GM18511 (cell line): ENCODE results near the gene SLC30A7.
"Not testable (repeated sequence)": the region's sequence is repeated elsewhere in the genome, so short reads cannot be mapped to it uniquely, and the experiment has no call there.

ENCODE experiments used
- ATAC-seq: cut with Tn5 transposase; IDR thresholded peaks from one replicate; pipeline ENCODE4 v1.9.1; 2021; ENCODE audit warnings: mild to moderate bottlenecking, moderate library complexity; ENCODE audit not compliant: unreplicated experiment

Gene SLC30A7

DNA sequence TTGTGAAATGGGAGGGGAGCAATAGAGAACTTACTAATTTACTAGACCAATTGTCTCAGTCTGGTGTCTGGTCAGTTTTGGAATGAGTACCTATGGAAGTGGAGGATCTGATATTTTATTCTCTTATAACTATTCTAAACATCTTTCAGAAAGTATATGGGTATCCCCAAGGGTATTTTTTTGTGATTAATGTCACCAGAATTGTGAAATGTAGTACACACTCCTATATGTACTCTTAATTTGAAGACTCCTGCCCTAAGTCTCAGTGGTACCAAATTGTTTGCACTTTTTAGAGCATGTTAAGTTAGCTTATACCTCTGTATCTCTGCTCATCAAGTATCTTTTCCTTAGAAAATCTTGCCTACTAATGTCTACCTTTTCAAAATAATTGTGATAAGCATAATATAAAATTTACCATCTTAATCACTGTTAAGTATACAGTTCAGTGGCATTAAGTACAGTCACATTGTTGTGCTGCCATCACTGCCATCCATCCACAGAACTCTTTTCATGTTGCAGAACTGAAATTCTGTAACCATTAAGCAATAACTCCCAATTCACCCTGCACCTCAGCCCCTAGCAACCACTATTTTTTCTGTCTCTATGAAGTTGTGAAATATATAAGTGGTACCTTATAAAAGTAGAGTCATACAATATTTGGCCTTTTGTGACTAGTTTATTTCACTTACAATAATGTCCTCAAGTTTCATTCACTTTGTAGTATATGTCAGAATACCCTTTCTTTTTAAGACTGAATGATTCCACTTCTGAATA, 40.5 kb downstream of the SLC30A7 start:
- no peak for ATAC-seq

DNA sequence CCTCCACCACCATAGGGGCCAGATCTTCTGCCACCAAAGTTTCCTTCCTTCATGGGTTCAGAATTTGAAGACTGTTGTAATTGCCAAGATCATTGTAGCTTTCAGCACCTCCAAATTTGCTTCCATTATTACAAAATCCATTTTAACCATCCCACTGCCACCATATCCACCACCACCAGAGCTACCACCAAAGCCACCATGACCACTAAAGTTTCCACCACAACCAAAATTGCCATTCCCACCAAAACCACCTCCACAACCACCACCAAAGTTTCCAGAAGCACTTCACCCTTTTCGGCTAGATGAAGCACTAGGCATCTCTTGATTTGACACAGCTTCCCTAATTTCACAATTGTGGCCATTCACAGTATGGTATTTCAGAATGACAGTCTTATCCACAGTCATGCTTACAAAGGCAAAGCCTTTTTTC, 45.2 kb downstream of the SLC30A7 start:
- no peak for ATAC-seq

DNA sequence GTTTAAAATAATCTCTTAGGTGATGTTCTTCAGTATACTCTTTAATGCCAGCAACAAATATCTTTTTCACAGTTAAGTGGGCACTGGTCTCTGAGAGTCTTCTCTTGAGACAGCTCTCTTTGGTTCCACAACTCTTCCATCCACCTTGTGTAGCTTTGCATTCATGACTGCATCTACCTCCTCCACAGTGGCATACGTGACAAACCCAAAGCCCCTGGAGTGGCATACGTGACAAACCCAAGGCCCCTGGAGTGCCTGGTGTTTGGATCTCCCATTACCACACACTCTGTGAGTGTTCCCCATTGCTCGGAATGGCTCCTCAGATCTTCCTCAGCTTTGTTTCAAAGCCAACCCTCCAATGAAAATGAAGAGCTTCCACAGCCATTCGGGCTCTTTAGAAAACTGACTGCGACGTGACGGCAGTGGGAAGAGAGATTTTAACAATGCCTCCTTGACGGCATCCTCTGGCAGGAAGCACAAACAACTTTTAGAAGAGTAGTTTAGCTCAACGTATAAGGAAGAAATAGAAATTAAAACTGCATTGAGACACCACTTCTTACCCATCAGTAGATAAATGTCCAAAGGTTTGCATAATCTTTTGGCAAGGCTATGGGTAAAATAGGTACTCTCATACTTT, 45.8 kb downstream of the SLC30A7 start:
- ATAC-seq = no peak

DNA sequence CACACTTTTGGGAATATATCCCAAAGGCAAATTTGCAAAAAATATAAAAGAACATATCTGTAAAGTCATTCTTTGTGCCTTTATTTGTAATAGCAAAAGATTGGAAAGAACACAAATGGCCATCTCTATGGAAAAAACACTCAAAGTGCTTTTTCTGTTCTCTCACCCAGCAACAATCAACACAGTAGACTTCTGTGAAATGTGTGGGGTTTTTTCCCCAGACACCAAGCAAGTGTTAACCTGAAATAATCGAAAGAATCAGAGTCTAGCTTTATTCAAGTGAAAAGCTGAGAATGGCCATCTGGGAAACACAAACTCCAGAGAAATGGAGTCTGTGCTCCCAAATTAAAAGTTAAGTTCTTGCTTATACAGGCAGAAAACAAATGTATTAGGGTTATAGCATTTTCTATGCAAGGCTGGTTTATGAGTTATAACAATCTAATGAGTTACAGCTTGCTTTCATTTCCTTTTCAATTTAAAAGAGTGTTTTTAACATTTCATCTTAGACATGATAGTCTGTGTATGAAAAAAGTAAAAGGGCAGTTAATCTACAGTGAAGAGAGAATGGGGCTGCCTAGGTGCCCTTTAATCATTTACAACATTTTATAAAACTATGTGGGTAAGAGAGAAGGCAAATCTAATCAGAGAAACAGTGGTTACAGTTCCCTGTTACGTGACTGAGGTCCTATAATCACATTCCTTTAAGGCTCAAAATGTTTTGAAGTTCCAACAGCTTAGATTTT, 46.6 kb downstream of the SLC30A7 start:
- no peak for ATAC-seq

DNA sequence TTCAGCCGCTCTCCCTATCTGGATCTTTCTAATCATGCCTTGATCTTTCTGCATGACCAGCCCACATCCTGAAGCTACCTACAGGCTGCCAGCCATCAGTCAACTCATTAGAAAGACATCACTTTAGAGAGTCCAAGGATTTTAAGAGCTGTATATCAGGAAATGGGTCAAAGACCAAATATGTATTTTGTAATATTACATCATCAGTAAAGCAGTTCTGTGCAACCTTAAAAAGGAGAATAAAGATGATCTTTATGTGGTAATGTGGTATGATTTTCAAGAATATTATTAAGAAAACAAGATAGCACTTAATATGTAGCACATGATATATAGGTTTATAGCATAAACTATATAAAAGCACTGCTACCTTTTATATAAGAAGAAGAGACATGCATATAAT, 47.6 kb downstream of the SLC30A7 start:
- no peak for ATAC-seq

DNA sequence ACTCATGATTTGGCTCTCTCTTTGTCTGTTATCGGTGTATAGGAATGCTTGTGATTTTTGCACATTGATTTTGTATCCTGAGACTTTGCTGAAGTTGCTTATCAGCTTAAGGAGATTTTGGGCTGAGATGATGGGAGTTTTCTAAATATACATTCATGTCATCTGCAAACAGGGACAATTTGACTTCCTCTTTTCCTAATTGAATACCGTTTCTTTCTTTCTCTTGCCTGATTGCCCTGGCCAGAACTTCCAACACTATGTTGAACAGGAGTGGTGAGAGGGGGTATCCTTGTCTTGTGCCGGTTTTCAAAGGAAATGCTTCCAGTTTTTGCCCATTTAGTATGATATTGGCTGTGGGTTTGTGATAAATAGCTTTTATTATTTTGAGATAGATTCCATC, 50.2 kb downstream of the SLC30A7 start:
- not testable (repeated sequence) for ATAC-seq

GRCh38 chr1:100947816-100948215, 51.9 kb downstream of the SLC30A7 start:
- ATAC-seq = not testable (repeated sequence)

DNA sequence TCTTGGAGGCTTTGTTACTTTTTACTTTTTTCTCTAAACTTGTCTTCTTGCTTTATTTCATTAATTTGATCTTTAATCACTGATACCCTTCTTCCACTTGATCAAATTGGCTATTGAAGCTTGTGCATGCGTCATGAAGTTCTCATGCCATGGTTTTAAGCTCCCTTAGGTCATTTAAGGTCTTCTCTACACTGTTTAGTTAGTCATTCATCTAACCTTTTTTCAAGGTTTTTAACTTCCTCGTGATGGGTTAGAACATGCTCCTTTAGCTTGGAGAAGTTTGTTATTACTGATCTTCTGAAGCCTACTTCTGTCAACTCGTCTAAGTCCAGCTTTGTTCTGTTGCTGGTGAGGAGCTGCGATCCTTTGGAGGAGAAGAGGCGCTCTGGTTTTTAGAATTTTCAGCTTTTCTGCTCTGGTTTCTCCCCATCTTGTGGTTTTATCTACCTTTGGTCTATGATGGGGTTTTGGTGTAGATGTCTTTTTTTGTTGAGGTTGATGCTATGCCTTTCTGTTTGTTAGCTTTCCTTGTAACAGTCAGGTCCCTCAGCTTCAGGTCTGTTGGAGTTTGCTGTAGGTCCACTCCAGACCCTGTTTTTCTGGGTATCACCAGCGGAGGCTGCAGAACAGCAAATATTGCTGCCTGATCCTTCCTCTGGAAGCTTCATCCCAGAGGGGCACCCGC, 53.0 kb downstream of the SLC30A7 start:
- not testable (repeated sequence) for ATAC-seq

GRCh38 chr1:100949515-100950158, 53.7 kb downstream of the SLC30A7 start:
- peak; percentile 81 for ATAC-seq

GRCh38 chr1:100950337-100950736, 54.4 kb downstream of the SLC30A7 start:
- no peak for ATAC-seq

- ATAC-seq = no peak
Measured at GRCh38 chr1:100950781-100951180, 54.9 kb downstream of the SLC30A7 start.

DNA sequence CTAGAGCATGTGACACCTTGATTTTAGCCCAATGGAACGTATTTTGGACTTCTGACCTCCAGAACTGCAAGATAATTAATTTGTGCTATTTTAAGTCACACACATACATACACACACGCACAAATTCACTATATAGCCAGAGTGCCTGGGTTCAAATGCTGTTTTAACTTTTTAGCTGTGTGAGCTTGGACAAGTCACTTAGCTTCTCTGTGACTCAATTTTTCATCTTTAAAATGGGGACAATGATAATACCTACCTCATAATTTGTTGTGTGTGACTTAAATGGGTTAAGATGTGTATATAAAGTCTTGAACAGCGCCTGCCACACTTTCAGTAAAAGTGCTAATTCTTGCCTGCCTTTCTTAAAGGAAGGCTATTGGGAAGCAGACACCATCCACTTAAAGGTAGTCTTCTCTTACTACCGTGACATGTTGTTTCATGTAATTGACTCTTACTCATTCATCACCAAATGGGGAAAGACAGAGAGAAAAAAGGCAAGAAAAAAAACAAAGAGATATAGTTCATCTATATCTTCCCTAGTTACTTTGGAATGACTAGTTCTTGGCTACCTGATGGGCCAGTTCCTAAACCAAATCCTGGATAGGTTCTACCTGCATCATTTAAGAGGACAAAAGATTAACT, 56.3 kb downstream of the SLC30A7 start:
- ATAC-seq = no peak

GRCh38 chr1:100952970-100953369, 57.1 kb downstream of the SLC30A7 start:
- not testable (repeated sequence) for ATAC-seq

GRCh38 chr1:100953960-100954730, 58.3 kb downstream of the SLC30A7 start:
- no peak for ATAC-seq

DNA sequence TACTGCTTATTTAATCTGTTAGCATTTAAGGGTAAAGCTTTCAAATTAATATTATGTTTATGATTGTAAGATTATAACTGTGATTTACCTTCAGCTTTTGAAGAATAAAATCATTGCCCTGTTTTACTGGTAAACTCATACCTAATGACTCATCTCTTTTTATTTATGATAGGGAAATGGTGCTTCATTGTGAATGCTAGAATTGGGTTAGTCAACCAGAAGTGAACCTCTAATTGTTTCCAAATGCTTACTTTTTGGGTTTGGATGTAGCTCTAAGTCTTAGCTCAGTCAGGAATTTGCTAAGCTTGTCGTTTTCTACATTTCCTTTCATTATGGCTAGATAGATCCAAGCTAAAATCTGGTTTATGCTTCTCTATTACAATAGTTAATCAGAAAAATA, 59.4 kb downstream of the SLC30A7 start:
- ATAC-seq = no peak

- no peak for ATAC-seq
Measured at GRCh38 chr1:100959502-100960060, 63.7 kb downstream of the SLC30A7 start.

GRCh38 chr1:100960098-100960497, 64.2 kb downstream of the SLC30A7 start:
- no peak for ATAC-seq

- ATAC-seq = no peak
Measured at GRCh38 chr1:100968621-100969020, 72.7 kb downstream of the SLC30A7 start.

DNA sequence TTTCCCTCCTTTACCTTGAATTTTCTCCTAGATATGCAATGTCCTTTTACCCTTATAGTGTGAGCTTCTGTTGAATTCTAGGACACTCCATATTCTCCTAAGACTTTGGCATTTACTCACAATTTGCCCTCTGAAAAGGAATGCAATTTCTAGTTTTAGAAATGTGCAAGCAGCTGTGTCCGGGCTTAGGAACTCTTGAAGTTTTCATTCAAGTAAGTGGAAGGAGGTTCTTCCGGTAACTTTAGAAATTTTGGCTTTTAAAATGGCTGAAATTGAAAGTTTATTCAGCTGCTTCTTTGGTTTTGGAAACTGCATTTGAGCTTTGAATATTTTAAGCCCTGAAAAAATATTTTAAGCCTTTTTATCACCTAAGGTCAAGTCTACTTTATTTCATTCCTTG, 73.4 kb downstream of the SLC30A7 start:
- no peak for ATAC-seq
